ENCODE data around the gene MXRA7. TPM values are rescaled to one million over a fixed set of nuclear protein-coding genes. Genes with fewer than 3 reads are reported as not detected.

MXRA7 gene
- polyA plus RNA-seq, 1 of the 3 experiments (the other 2 are of a cell fraction) = 154 TPM

DNA sequence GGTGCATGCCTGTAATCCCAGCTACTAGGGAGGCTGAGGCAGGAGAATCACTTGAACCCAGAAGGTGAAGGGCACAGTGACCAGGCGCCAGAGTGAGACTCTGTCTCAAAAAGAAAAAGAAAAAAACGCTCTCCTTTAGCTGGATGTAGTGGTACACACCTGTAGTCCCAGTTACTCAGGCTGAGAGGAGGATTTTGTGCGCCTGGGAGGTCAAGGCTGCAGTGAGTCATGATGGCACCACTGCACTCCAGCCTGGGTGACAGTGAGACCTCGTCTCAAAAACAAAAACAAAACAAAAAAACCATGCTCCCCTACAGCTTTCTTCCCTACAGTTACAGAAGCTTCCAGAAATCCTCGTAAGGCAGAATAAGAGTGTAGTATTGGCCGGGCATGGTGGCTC, 34.1 kb downstream of the MXRA7 start:
- Histone ChIP-seq H3K9me2 (no peaks in the 10 kb centered on the region), H3K36me3 (replicated peaks in 1 of 2; ENCODE audit: control insufficient read depth in 1 of 2, insufficient read depth in 2 of 2, low read length in 1 of 2) (peaks cover 19 to 22% of the 10 kb centered on the region in 2 experiments), H3K4me1 (ENCODE audit: control insufficient read depth in 1 of 2, insufficient read depth in 2 of 2, low read depth in 1 of 2, low read length in 1 of 2) (peaks cover 0 to 35% of the 10 kb centered on the region in 2 experiments; a peak in 2 of 4 replicates), H3K9ac (no peak overlapping the region), H3K27me3 (ENCODE audit: insufficient read depth) (no peaks in the 10 kb centered on the region), H2AFZ (ENCODE audit: low read depth) (no peak overlapping the region), H3K4me3 (ENCODE audit: low read depth in 2 of 2, low read length in 1 of 2) (no peak overlapping the region), H3F3A (replicated peaks; ENCODE audit: insufficient read depth) (peaks cover 12% of the 10 kb centered on the region), H3K4me2 (no peak overlapping the region), H3K79me2 (ENCODE audit: insufficient read depth) (no peaks in the 10 kb centered on the region), H3K9me3 (no peaks in the 10 kb centered on the region), H4K20me1 (ENCODE audit: insufficient read depth) (peaks cover 3% of the 10 kb centered on the region; the same call in 1 of the 2 replicates), H3K27ac (ENCODE audit: low read depth in 2 of 2, low read length in 1 of 2) (no peak overlapping the region)
- 94% methylated on average over 6 of the region's 6 CpGs for WGBS (ENCODE audit: low lambda C conversion rate)
- ChIA-PET POLR2A (interaction anchor here (0.6 kb wide), 1 partner anchor 252 kb away, joined by 3 read pairs; no protein-coding TSS in a partner anchor), CTCF (interaction anchor here (1.5 to 3.0 kb wide), 3 partner anchors 37 to 118 kb away, joined by 4 to 18 read pairs (median 7); no protein-coding TSS in a partner anchor)
- TF ChIP-seq MXI1 (IDR thresholded peaks at IDR 0.05; ENCODE audit: low read depth, low read length) (no peak), TAF1 (IDR thresholded peaks at IDR 0.05; ENCODE audit: borderline replicate concordance, low read depth, low read length) (no peak), RCOR1 (IDR thresholded peaks at IDR 0.05; ENCODE audit: low read length) (no peak), EZH2phosphoT487 (IDR thresholded peaks at IDR 0.05; ENCODE audit: borderline replicate concordance, low read depth) (no peak), USF1 (IDR thresholded peaks at IDR 0.05; ENCODE audit: borderline replicate concordance, low read depth) (no peak), TEAD4 (IDR thresholded peaks at IDR 0.05; ENCODE audit: borderline replicate concordance, insufficient read depth) (no peak), RAD21 (IDR thresholded peaks at IDR 0.05; ENCODE audit: low read length) (no peak), GATA2 (CRISPR knock-in tag; IDR thresholded peaks at IDR 0.05) (no peak), TCF12 (IDR thresholded peaks at IDR 0.05) (no peak), USF2 (IDR thresholded peaks at IDR 0.05; ENCODE audit: borderline replicate concordance, low read depth, low read length) (no peak), RXRA (IDR thresholded peaks at IDR 0.05; ENCODE audit: borderline replicate concordance, low read depth) (no peak), PBX3 (IDR thresholded peaks at IDR 0.05) (no peak)
- no peak for DNase-seq

DNA sequence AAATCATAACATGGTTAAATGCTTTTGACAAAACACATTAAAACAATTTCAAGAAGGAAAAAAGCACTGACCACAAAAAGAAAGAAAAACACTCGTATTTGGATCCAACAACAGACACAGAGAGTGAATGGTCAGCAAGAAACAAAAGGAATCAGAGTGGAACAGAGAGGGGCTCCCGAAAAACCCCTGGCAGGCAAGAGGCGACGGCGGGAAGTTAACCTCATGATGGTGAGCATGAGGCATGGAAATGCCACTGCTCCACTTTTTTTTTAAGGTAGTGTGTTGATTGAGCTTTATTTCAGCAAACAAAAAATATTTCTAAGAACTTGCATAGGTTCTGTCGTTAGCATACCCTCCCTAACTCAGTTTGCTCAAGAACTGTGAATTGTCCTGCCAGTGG, 35.1 kb downstream of the MXRA7 start:
- Histone ChIP-seq H3K9me3 (no peaks in the 10 kb centered on the region), H3K4me2 (no peak overlapping the region), H3K4me1 (ENCODE audit: control insufficient read depth in 1 of 2, insufficient read depth in 2 of 2, low read depth in 1 of 2, low read length in 1 of 2) (peaks cover 0 to 33% of the 10 kb centered on the region in 2 experiments; a peak in 2 of 4 replicates), H3K36me3 (replicated peaks in 1 of 2; ENCODE audit: control insufficient read depth in 1 of 2, insufficient read depth in 2 of 2, low read length in 1 of 2) (peaks cover 15 to 21% of the 10 kb centered on the region in 2 experiments), H2AFZ (ENCODE audit: low read depth) (no peak overlapping the region), H3F3A (replicated peaks; ENCODE audit: insufficient read depth) (peaks cover 12% of the 10 kb centered on the region), H3K27ac (ENCODE audit: low read depth in 2 of 2, low read length in 1 of 2) (no peak overlapping the region), H3K9me2 (no peaks in the 10 kb centered on the region), H3K27me3 (ENCODE audit: insufficient read depth) (no peaks in the 10 kb centered on the region), H3K79me2 (ENCODE audit: insufficient read depth) (no peaks in the 10 kb centered on the region), H3K9ac (no peak overlapping the region), H3K4me3 (ENCODE audit: low read depth in 2 of 2, low read length in 1 of 2) (no peak overlapping the region), H4K20me1 (ENCODE audit: insufficient read depth) (no peaks in the 10 kb centered on the region)
- ChIA-PET POLR2A (no interaction called here), CTCF (interaction anchor here (0.9 to 2.0 kb wide), 6 partner anchors 21 to 152 kb away, joined by 3 to 12 read pairs (median 4); no protein-coding TSS in a partner anchor)
- no peak for TF ChIP-seq RCOR1 (IDR thresholded peaks at IDR 0.05; ENCODE audit: low read length)
- no peak for TF ChIP-seq ELF1 (IDR thresholded peaks at IDR 0.05)
- no peak for TF ChIP-seq RFX5 (IDR thresholded peaks at IDR 0.05; ENCODE audit: low read length)
- TF ChIP-seq NRF1 (IDR thresholded peaks at IDR 0.05; ENCODE audit: low read depth, low read length) = no peak
- no peak for TF ChIP-seq GATA2 (CRISPR knock-in tag; IDR thresholded peaks at IDR 0.05)
- TF ChIP-seq USF1 (IDR thresholded peaks at IDR 0.05; ENCODE audit: borderline replicate concordance, low read depth) = no peak
- TF ChIP-seq RXRA (IDR thresholded peaks at IDR 0.05; ENCODE audit: borderline replicate concordance, low read depth) = no peak
- no peak for TF ChIP-seq PBX3 (IDR thresholded peaks at IDR 0.05)
- TF ChIP-seq SMC3 (IDR thresholded peaks at IDR 0.05; ENCODE audit: low read depth, low read length) = no peak
- no peak for TF ChIP-seq GABPA (IDR thresholded peaks at IDR 0.05; ENCODE audit: low read depth)
- TF ChIP-seq YY1 (IDR thresholded peaks at IDR 0.05; ENCODE audit: low read depth) = no peak
- no peak for TF ChIP-seq TAF1 (IDR thresholded peaks at IDR 0.05; ENCODE audit: borderline replicate concordance, low read depth, low read length)
- TF ChIP-seq TEAD4 (IDR thresholded peaks at IDR 0.05; ENCODE audit: borderline replicate concordance, insufficient read depth) = no peak
- no peak for TF ChIP-seq NFIC (IDR thresholded peaks at IDR 0.05; ENCODE audit: borderline replicate concordance)
- no peak for DNase-seq
- WGBS (ENCODE audit: low lambda C conversion rate) = 92% methylated on average over 6 of the region's 6 CpGs

Measured in SK-N-SH (cell line).